T-cell (primary cell): ENCODE measurements around the gene ROCK2. TPM values are rescaled to one million over a fixed set of nuclear protein-coding genes. Genes with fewer than 3 reads are reported as not detected.

Experiments
- ATAC-seq, 4 experiments: fragments of 200-7000 bp in 3 of 4; fragments of 150-1000 bp in 1 of 4; cut with Tn5 transposase; replicated peaks in 1 of 4; 1 replicate in 3 of 4; 2 replicates in 1 of 4; pipeline ENCODE4 v1.10.0; 2021; ENCODE audit warnings: moderate library complexity in 3 of 4, mild to moderate bottlenecking in 2 of 4, moderate number of reproducible peaks in 1 of 4
- CTCF ChIA-PET, 2 donors: fragments of 300-600 bp; sonication (Branson Sonifier 250); formaldehyde crosslinking; loops; one replicate each; lab custom pipeline; 2022; ENCODE audit warnings: antibody characterized with exemption in 2 of 2; lab: Charles Lee
- POLR2A ChIA-PET, 2 donors: fragments of 300-600 bp; sonication (Branson Sonifier 250); formaldehyde crosslinking; loops; one replicate each; lab custom pipeline; 2022; ENCODE audit warnings: antibody characterized with exemption in 2 of 2; lab: Charles Lee
- DNase-seq, 35 experiments: peaks; one replicate each; pipeline versions ENCODE4 v3.0.0 to v3.0.0-alpha.2; 2013 to 2023
- H3K27ac ChIP-seq: one replicate; pipeline ENCODE4 v1.5.1; 2013; ENCODE audit warnings: low read length
- H3K27me3 ChIP-seq, 2 experiments: replicated peaks in 1 of 2; 1 replicate in 1 of 2; 2 replicates in 1 of 2; pipeline versions ENCODE4 v1.6.1 to v1.7.0; 2013; ENCODE audit warnings: low read length in 1 of 2, mixed read lengths in 1 of 2; ENCODE audit not compliant: control insufficient read depth in 2 of 2, insufficient read depth in 2 of 2; ENCODE audit errors: extremely low read depth in 1 of 2
- H3K36me3 ChIP-seq, 2 donors: 1 replicate in 1 of 2; 2 replicates in 1 of 2; pipeline versions ENCODE4 v1.6.1 to v1.7.0; 2013; ENCODE audit warnings: low read length in 1 of 2; ENCODE audit not compliant: control insufficient read depth in 2 of 2, insufficient read depth in 1 of 2; ENCODE audit errors: extremely low read depth in 1 of 2
- H3K4me1 ChIP-seq, 2 experiments: 1 replicate in 1 of 2; 2 replicates in 1 of 2; pipeline versions ENCODE4 v1.6.1 to v1.7.0; 2013; ENCODE audit warnings: low read length in 2 of 2, mixed read lengths in 1 of 2; ENCODE audit not compliant: insufficient read depth in 2 of 2, control insufficient read depth in 1 of 2; ENCODE audit errors: extremely low read depth in 1 of 2
- H3K4me3 ChIP-seq, 2 donors: 1 replicate in 1 of 2; 2 replicates in 1 of 2; pipeline versions ENCODE4 v1.5.1 to v1.7.0; 2013; ENCODE audit warnings: mild to moderate bottlenecking in 2 of 2, low read length in 1 of 2, moderate library complexity in 1 of 2; ENCODE audit not compliant: control insufficient read depth in 1 of 2; ENCODE audit errors: extremely low read depth in 1 of 2
- H3K9me3 ChIP-seq: 2 replicates; pipeline ENCODE4 v1.7.0; 2013
- H3K27ac Mint-ChIP-seq, 2 donors: one replicate each; pipeline ENCODE4 v1.8.0; 2020 to 2021; ENCODE audit warnings: mild to moderate bottlenecking in 2 of 2, mixed read lengths in 2 of 2
- H3K27me3 Mint-ChIP-seq, 2 donors: one replicate each; pipeline ENCODE4 v1.8.0; 2021 to 2022; ENCODE audit warnings: mixed read lengths in 2 of 2
- H3K36me3 Mint-ChIP-seq: one replicate; pipeline ENCODE4 v1.8.0; 2021; ENCODE audit warnings: mixed read lengths
- H3K4me1 Mint-ChIP-seq, 3 donors: one replicate each; pipeline ENCODE4 v1.8.0; 2020 to 2022; ENCODE audit warnings: mixed read lengths in 3 of 3, mild to moderate bottlenecking in 1 of 3
- H3K4me3 Mint-ChIP-seq, 3 donors: one replicate each; pipeline ENCODE4 v1.8.0; 2020 to 2022; ENCODE audit warnings: mild to moderate bottlenecking in 3 of 3, mixed read lengths in 3 of 3, moderate library complexity in 3 of 3
- H3K9me3 Mint-ChIP-seq, 3 donors: one replicate each; pipeline ENCODE4 v1.8.0; 2020 to 2022; ENCODE audit warnings: mixed read lengths in 3 of 3
- WGBS: methylation state at CpG from one replicate; pipeline ENCODE4 v1.1.5; 2013; ENCODE audit warnings: missing lambda C conversion rate; ENCODE audit not compliant: insufficient coverage; 5-methylcytosine and 5-hydroxymethylcytosine counted together
- total RNA-seq, 35 experiments: library from RNA in 6 of 35; stranded (reverse) in 6 of 35; fragments of 120-200 nt in 1 of 35; gene quantifications; one replicate each; pipeline versions ENCODE4 v1.2.1 to v1.2.4 and lab custom pipeline; 2013 to 2026

ROCK2 gene
- total RNA-seq, 5 donors from 2014 or later (not counting 1 experiment from before 2014, with no cell fraction given) = 15.5 to 22.3 (median 18.6) TPM

DNA sequence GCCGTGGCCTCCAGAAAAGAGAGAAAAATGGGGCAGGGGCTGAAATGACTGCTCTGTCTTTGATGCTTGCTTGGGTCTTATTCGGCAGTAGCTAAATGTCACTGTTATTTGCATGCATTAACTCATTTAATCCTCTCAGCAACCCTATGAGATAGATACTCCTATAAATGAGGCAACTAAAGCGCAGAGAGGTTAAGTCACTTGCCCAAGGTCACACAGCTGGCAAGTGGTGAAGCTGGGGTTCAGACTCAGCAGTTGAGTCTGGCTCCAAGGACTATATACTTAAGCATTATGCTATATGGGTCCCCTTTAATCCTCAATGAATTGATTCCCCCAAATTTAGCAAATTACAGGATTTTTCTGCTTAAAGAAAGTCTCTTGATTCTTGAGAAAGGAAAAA, 198.4 kb downstream of the ROCK2 start:
- no peaks in the 10 kb centered on the region for H3K36me3 Mint-ChIP-seq
- ATAC-seq (no peak), DNase-seq (no peak)
- Histone ChIP-seq H3K36me3 (no peaks in the 10 kb centered on the region), H3K4me3 (no peak overlapping the region), H3K4me1 (no peaks in the 10 kb centered on the region), H3K27ac (no peak overlapping the region), H3K9me3 (no peaks in the 10 kb centered on the region), H3K27me3 (peaks cover 0 to 16% of the 10 kb centered on the region in 2 experiments)
- H3K4me1 Mint-ChIP-seq = no peaks in the 10 kb centered on the region
- ChIA-PET POLR2A (no interaction called here), CTCF (no interaction called here)
- H3K9me3 Mint-ChIP-seq = no peaks in the 10 kb centered on the region
- peaks cover 6 to 10% of the 10 kb centered on the region in 2 donors for H3K27me3 Mint-ChIP-seq
- no peak overlapping the region for H3K27ac Mint-ChIP-seq
- H3K4me3 Mint-ChIP-seq = no peak overlapping the region
- WGBS = no CpG with 5 or more reads among the region's 3 CpGs

- Mint-ChIP-seq H3K9me3 (no peaks in the 10 kb centered on the region), H3K4me1 (no peaks in the 10 kb centered on the region), H3K27ac (no peak overlapping the region), H3K27me3 (peaks cover 10 to 11% of the 10 kb centered on the region in 2 donors), H3K36me3 (no peaks in the 10 kb centered on the region), H3K4me3 (no peak overlapping the region)
- ATAC-seq = no peak
- Histone ChIP-seq H3K36me3 (no peaks in the 10 kb centered on the region), H3K27ac (no peak overlapping the region), H3K9me3 (no peaks in the 10 kb centered on the region), H3K4me1 (no peaks in the 10 kb centered on the region), H3K4me3 (no peak overlapping the region), H3K27me3 (peaks cover 0 to 17% of the 10 kb centered on the region in 2 experiments)
- no CpG with 5 or more reads among the region's 1 CpG for WGBS
- DNase-seq = no peak
- ChIA-PET POLR2A (no interaction called here), CTCF (no interaction called here)
These were observed 199.1 kb downstream of the ROCK2 start for GRCh38 chr2:11145350-11145749.

DNA sequence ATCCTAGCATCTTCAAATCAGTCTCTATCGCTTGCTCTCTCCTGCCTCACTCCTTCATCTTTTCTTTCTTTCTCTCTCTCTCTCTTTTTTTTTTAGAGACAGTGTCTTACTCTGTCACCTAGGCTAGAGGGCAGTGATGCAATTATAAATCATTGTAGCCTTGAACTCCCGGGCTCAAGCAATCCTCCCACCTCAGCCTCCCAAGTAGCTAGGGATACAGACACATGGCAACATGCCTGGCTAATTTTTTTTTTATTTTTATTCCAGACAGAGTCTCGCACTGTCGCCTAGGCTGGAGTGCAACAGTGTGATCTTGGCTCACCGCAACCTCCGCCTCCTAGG, 199.7 kb downstream of the ROCK2 start:
- H3K27ac Mint-ChIP-seq = no peak overlapping the region
- WGBS = 91% methylated on average over 5 of the region's 6 CpGs
- POLR2A ChIA-PET = interaction anchor here in 1 of 2 donors (0.6 kb wide), 1 partner anchor 31 kb away, joined by 3 read pairs; no protein-coding TSS in a partner anchor

DNA sequence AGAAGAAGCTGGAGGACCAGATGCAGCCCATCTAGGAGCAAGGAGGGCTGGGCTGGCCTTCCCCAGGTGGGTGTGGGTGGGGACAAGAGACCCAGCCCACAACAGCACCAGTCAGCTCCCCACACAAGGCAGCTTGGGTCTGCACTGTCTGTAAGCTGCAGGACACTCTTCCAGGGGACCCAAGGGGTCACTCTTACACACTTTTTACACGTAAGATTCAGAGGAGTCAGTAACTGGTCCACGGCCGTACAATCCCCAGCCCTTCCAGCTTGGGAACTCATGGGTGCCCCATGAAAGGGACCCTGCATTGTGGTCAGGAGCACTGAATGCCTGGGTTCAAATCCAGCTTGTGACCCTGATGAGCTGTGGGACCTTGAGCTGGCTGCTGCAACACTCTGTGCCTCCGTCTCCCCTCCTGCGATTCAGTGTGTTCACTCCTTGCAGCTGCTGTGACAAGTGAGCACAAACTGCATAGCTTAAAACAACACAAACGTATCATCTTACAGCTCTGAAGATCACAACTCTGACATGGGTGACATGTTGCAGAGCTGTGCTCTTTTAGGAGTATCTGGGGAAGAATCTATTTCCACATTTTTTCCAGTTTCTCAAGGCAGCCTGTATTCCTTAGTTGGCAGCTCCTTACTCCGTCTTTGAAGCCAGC, 200.2 kb downstream of the ROCK2 start:
- no peak overlapping the region for H3K4me3 ChIP-seq
- no peaks in the 10 kb centered on the region for H3K9me3 Mint-ChIP-seq

More for the DNA sequence above, 199.7 kb downstream of the ROCK2 start:
- Mint-ChIP-seq H3K27me3 (peaks cover 10 to 11% of the 10 kb centered on the region in 2 donors), H3K4me3 (no peak overlapping the region), H3K4me1 (no peaks in the 10 kb centered on the region), H3K9me3 (no peaks in the 10 kb centered on the region), H3K36me3 (no peaks in the 10 kb centered on the region)
- no peaks in the 10 kb centered on the region for H3K9me3 ChIP-seq
- DNase-seq = no peak
- peaks cover 0 to 17% of the 10 kb centered on the region in 2 experiments for H3K27me3 ChIP-seq
- H3K36me3 ChIP-seq = no peaks in the 10 kb centered on the region
- no peak overlapping the region for H3K27ac ChIP-seq
- no peaks in the 10 kb centered on the region for H3K4me1 ChIP-seq
- CTCF ChIA-PET = interaction anchor here in 1 of 2 donors (1.4 kb wide), 1 partner anchor 12 kb away, joined by 8 read pairs; a partner anchor contains a TSS
- ATAC-seq = no peak
- no peak overlapping the region for H3K4me3 ChIP-seq

DNA sequence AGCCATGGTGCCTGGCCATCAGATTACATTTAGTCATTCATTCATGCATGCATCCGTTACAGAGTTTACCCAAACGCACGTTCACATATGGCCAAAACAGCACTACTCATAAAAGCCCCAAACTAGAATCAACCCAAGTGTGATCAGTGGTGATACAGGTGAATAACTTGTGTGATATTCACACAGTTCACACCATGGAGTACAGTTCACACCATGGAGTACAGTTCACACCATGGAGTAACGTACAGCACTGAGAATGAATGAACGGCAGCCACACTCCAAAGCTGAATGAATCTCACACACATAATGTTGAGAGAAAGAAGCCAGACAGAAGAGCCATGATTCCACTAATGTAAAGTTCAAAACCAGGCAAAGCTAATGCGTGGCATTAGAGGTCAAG, 201.4 kb downstream of the ROCK2 start:
- POLR2A ChIA-PET = interaction anchor here in 1 of 2 donors (0.5 kb wide), 1 partner anchor 1306 kb away, joined by 4 read pairs; no protein-coding TSS in a partner anchor

More for the DNA sequence above, 200.2 kb downstream of the ROCK2 start:
- H3K27ac Mint-ChIP-seq = no peak overlapping the region
- no peaks in the 10 kb centered on the region for H3K9me3 ChIP-seq
- no peak for DNase-seq
- H3K27me3 ChIP-seq = peaks cover 0 to 17% of the 10 kb centered on the region in 2 experiments
- H3K36me3 ChIP-seq = no peaks in the 10 kb centered on the region
- CTCF ChIA-PET = interaction anchor here in 1 of 2 donors (1.4 kb wide), 1 partner anchor 12 kb away, joined by 8 read pairs; a partner anchor contains a TSS
- H3K4me1 Mint-ChIP-seq = no peaks in the 10 kb centered on the region
- POLR2A ChIA-PET = interaction anchor here in 1 of 2 donors (0.6 kb wide), 1 partner anchor 32 kb away, joined by 3 read pairs; no protein-coding TSS in a partner anchor
- no peaks in the 10 kb centered on the region for H3K4me1 ChIP-seq
- no peaks in the 10 kb centered on the region for H3K36me3 Mint-ChIP-seq
- ATAC-seq = no peak
- no peak overlapping the region for H3K4me3 Mint-ChIP-seq
- no peak overlapping the region for H3K27ac ChIP-seq
- WGBS = 90% methylated on average over 6 of the region's 7 CpGs
- peaks cover 10 to 11% of the 10 kb centered on the region in 2 donors for H3K27me3 Mint-ChIP-seq

DNA sequence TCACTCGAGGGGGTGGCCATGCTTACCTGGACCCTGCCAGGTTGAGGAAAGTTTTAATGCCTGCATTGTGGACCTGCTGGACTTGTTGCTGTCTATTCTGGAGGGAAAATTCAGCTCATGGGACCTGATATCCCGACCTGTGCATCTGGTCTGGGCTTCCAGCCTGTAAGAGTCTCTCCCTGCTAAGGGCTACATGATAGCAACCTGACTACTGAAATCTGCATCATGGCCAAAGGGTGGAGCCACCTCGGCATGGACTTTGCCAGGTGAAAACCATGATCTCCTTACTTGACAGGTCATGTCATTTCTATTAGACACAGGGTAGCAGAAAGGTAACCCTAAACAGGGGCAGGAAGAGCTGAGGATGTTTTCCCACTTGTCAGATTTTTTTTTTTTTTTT, 202.1 kb downstream of the ROCK2 start:
- H3K27me3 Mint-ChIP-seq = peaks cover 10 to 11% of the 10 kb centered on the region in 2 donors
- H3K4me3 Mint-ChIP-seq = no peak overlapping the region
- no peaks in the 10 kb centered on the region for H3K9me3 Mint-ChIP-seq
- Histone ChIP-seq H3K27me3 (peaks cover 0 to 21% of the 10 kb centered on the region in 2 experiments), H3K9me3 (no peaks in the 10 kb centered on the region), H3K36me3 (no peaks in the 10 kb centered on the region), H3K4me3 (no peak overlapping the region), H3K4me1 (no peaks in the 10 kb centered on the region), H3K27ac (no peak overlapping the region)
- ATAC-seq (no peak), DNase-seq (no peak)
- no peaks in the 10 kb centered on the region for H3K36me3 Mint-ChIP-seq
- WGBS = 58% methylated on average over 2 of the region's 3 CpGs
- H3K27ac Mint-ChIP-seq = no peak overlapping the region
- ChIA-PET POLR2A (interaction anchor here (0.5 to 0.6 kb wide), 2 partner anchors 213 to 1305 kb away, joined by 4 to 7 read pairs; no protein-coding TSS in a partner anchor), CTCF (interaction anchor here (0.5 to 0.7 kb wide), 2 partner anchors 9 to 10 kb away, joined by 3 to 5 read pairs; a partner anchor contains a TSS)
- H3K4me1 Mint-ChIP-seq = no peaks in the 10 kb centered on the region

More for the DNA sequence above, 201.4 kb downstream of the ROCK2 start:
- Histone ChIP-seq H3K27me3 (peaks cover 0 to 21% of the 10 kb centered on the region in 2 experiments), H3K9me3 (no peaks in the 10 kb centered on the region), H3K4me3 (no peak overlapping the region), H3K27ac (no peak overlapping the region), H3K36me3 (no peaks in the 10 kb centered on the region), H3K4me1 (no peaks in the 10 kb centered on the region)
- H3K27ac Mint-ChIP-seq = no peak overlapping the region
- CTCF ChIA-PET = interaction anchor here in 1 of 2 donors (0.6 kb wide), 1 partner anchor 10 kb away, joined by 3 read pairs; a partner anchor contains a TSS
- 100% methylated on average over 1 of the region's 6 CpGs for WGBS
- H3K27me3 Mint-ChIP-seq = peaks cover 10 to 11% of the 10 kb centered on the region in 2 donors
- no peaks in the 10 kb centered on the region for H3K4me1 Mint-ChIP-seq
- H3K36me3 Mint-ChIP-seq = no peaks in the 10 kb centered on the region
- H3K4me3 Mint-ChIP-seq = no peak overlapping the region
- DNase-seq (no peak), ATAC-seq (no peak)
- no peaks in the 10 kb centered on the region for H3K9me3 Mint-ChIP-seq
